Inflammatory macrophage treated with lipopolysaccharide for 1 hour (primary cell): ENCODE measurements around the gene SVIL.

Source experiments
- DNase-seq, 2 donors: peaks; one replicate each; pipeline ENCODE4 v3.0.0-alpha.2; 2020 to 2022

The SVIL gene, protein sequence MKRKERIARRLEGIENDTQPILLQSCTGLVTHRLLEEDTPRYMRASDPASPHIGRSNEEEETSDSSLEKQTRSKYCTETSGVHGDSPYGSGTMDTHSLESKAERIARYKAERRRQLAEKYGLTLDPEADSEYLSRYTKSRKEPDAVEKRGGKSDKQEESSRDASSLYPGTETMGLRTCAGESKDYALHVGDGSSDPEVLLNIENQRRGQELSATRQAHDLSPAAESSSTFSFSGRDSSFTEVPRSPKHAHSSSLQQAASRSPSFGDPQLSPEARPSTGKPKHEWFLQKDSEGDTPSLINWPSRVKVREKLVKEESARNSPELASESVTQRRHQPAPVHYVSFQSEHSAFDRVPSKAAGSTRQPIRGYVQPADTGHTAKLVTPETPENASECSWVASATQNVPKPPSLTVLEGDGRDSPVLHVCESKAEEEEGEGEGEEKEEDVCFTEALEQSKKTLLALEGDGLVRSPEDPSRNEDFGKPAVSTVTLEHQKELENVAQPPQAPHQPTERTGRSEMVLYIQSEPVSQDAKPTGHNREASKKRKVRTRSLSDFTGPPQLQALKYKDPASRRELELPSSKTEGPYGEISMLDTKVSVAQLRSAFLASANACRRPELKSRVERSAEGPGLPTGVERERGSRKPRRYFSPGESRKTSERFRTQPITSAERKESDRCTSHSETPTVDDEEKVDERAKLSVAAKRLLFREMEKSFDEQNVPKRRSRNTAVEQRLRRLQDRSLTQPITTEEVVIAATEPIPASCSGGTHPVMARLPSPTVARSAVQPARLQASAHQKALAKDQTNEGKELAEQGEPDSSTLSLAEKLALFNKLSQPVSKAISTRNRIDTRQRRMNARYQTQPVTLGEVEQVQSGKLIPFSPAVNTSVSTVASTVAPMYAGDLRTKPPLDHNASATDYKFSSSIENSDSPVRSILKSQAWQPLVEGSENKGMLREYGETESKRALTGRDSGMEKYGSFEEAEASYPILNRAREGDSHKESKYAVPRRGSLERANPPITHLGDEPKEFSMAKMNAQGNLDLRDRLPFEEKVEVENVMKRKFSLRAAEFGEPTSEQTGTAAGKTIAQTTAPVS (N-terminal part only)

DNA sequence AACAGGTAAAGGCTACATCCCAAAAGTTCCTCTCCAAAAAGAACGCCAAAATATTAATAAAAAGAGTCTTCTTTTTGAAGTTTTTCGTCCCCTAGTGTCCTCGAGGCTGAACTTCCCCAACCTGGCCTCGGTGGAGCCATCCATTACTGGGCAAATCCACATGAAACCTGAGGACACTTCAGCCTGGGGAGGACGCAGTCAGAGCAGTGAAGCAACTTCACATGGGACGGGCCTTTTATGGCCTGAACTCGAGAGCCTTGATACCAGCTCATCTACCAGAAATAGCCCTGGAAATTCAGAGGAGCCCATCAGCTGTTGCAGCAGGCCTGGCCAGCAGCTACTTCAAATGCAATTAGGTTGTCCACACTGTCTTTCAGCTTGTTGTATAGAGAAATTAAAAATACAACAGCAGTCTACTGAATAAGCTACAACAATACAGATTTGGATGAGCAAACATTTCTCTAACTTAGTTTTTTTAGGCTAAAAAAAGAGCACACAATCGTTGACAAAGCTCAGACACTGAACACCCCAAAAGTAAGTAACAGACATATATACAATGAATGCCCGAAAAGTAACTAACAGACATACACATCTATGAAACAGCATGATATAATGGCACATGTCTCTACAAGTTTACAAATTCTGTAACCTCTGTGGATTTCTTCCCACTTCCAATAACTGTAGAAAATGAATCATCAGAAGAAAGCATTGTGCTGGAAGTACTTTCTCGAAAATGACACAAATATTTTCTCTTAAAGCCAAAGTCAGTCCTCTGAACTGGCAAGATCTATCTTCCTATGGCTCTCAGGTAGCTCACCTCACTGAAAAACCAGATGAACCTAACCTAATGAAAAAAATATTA is at the start of gene SVIL:
Gene SVIL (minus strand): TSS at position 208 of the 862 bp plus-strand sequence. CDS start 79,913 bp downstream, outside the sequence.
- peak; percentile 79 to 95 for DNase-seq

- DNase-seq: peak; percentile 89 to 99
Observed at GRCh38 chr10:29681676-29682448, 47.1 kb upstream of the SVIL start.

DNA sequence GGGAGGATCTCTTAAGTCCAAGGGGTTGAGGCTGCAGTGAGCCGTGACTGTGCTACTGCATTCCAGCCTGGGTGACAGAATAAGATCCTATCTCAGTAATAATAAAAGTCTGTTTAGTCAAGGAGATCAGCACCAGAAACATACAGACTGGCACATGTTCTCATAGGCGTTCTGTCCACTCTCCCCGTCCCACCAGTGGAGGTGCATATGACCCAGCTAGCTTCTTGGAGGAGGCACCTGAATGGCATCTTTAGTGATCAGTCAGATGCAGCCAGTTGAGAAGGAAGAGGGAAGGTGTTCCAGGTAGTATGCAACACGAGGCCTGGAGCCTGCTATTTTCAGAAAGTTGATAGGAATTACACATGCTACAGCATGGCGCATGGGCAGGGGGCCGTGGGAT is 45.3 kb upstream of the SVIL start:
- no peak for DNase-seq

DNA sequence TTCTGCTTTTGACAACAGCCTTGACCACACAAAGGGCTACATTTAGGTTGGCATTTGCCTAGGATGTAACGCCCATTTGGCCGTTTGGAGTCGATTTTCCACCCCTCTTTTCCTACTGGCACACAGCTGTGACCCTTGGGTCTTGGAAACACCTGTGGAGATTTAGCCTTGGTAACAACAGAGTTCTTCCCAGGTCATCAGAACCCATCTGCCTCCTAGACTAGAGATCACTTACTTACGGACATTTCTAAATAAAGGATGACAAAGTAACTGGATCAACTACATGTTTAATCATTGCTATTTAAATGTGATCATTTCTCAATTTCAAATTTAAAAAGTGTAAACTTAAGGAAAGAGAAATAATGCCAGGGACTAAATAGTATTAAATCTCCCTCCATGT is 42.0 kb upstream of the SVIL start:
- no peak for DNase-seq

DNA sequence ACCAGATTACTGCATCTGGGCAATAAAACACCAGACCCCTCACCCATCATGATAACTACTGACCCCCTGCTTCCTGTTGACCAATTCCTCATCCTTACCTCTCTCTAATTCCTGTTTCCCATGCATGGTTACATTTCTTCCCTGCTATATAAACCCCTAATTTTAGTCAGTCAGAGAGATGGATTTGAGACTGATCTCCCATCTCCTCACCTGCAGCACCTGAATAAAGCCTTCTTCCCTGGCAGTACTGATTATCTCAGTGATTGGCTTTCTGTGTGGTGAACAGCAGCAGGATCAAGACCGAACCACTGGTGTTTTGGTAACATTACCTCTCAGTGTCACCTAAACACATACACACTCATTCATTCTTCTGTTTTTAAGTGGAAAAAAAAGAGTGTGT is 41.2 kb upstream of the SVIL start:
- no peak for DNase-seq

GRCh38 chr10:29671968-29672367 is 37.2 kb upstream of the SVIL start:
- DNase-seq: no peak

DNA sequence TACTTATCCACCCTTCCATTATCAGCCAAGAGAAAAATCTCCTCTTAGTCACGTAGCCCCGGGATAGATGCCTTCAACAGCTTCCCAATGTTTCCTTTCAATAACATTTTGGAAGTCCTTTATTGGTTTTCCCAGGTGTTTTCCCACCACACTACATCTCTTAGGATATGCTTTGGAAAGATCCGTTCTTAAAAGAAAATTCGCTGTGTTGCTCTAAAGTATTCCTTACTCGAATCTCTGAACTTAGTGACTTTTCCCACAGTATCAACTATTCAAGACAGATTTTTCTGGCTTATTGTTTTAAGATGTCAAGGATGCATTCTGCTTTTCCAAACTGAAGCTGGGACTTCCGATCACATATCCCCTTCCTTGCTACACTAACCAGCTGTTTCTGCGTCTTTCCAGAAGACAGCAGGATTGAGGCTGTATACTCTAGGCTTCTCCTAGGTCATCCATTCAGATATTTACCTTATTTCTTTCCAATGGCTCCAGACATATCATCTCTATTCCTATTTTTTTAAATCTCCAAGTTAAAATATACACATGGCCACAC is 36.5 kb upstream of the SVIL start:
- no peak for DNase-seq

DNA sequence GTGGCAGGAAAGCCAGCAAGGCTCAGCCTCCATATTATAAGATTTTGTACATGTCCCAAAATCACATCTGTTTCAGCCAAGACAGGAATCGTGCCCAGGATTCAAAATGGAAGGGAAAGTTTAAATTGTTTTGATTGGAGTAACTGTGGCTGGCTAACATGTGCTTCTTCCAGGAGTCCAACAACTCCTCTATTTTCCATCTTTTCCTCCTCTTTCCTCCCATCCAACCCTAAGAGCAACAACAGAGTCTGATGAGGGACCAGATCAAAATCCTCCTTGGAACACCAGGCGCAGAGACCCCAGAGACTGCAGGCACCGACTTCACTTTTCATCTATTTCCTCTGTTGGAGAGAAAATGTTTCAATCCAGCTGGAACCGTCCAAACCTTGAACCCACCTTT is 36.0 kb upstream of the SVIL start:
- no peak for DNase-seq

DNA sequence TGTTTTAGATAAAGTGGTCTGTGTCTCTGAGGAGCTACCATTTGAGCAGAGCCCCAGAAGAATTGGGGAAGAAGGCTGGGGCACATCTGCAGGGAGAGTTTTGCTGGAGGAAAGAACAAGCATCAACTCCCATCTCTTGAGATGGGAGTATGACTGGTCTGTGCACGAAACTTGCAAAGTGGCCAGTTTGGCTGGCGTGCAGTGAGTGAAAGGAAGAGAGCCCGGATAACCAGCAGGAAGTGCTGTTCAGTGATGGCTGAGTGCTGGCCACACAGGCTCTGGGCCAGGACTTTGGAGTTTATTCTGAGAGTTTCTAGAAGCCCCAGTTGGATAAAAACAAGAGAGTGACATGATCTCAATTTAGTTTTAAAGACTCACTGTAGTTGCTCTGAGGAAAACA is 34.4 kb upstream of the SVIL start:
- DNase-seq: no peak

DNA sequence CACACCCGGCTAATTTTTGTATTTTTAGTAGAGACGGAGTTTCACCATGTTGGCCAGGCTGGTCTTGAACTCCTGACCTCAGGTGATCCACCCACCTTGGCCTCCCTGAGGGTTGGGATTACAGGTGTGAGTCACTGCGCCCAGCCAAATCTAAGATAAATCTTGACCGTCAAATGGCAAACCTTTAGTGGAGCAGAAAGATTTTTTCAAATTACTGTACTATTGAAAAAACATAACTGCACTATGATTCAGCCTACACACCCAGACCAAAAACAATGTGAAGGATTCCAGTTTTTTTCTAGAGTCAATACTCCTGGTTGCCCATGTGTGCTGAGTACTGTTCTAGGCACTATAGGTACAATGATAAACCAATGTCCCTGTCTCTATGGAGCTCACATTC is 33.9 kb upstream of the SVIL start:
- DNase-seq: no peak

GRCh38 chr10:29667191-29667590 is 32.4 kb upstream of the SVIL start:
- DNase-seq: no peak

DNA sequence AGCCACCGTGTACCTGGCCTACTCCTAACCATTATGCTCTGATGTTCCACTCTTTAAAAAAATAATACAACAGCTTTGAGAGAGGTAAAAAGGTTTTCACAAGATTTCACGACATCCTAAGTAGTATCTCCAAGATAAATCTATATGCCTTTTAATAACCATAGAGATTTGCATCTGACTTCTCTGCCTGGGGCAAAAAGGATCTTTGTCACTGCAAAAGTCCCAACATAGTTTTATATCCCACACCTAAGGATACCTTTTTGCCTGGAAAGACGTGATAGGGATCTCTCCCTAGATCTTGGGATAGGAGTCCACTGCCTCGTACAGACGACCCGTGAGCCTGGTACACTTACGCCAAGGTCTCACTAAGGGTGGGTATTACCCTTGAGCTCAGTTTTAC is 31.4 kb upstream of the SVIL start:
- DNase-seq: no peak

GRCh38 chr10:29663718-29664117 is 28.9 kb upstream of the SVIL start:
- no peak for DNase-seq

DNA sequence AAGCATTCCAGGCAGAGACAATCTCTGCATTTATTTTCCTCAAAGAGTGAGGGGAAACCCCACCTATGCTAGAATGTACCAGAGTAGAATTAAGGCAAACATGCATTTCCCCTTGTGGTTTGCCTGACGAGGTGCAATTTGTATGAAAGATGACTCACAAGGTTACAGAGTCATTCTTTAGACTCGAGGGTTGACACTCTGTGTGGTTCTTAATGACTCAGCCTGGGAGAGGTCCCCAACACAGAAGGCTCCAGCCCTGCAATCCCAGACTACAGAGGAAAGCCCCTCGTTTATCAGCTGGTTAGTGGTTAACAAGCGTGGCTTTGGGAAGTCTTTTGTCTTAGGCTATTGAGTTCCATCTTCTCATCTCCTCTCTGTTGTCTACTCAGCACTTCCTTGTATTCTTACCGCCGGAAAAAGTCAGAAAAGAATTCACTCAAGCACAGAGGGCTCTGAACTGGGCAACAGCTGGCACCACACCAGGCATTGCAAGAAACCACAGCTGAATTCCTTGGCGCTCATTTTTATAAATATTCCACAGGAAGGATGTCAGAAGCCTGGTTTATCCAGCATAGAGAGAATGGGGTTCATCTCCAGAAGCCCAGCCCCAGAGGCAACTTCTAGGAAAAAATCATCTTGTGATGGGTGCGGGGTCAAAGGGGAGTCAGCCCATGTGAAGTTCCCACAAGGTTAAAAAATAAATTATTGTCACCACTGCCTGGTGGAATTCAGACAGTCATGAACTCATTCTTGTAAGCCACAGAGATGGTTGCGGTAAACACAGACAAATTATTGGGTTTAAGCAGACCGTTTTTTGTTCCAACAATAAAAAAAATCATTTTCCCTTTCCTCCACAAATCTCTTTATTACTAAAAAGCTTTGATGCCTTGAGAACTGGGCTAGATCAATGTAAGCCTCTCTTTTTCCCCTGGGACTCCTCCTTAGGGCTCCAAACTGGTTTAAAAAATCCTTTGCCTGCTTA is 24.5 kb upstream of the SVIL start:
- peak; percentile 94 to 100 for DNase-seq

- no peak for DNase-seq
Observed at GRCh38 chr10:29657719-29658274, 23.0 kb upstream of the SVIL start.

- DNase-seq: no peak
Observed at GRCh38 chr10:29656451-29656992, 21.8 kb upstream of the SVIL start.

GRCh38 chr10:29652192-29652591 is 17.4 kb upstream of the SVIL start:
- no peak for DNase-seq

- no peak for DNase-seq
Observed at GRCh38 chr10:29651767-29652166, 17.0 kb upstream of the SVIL start.

DNA sequence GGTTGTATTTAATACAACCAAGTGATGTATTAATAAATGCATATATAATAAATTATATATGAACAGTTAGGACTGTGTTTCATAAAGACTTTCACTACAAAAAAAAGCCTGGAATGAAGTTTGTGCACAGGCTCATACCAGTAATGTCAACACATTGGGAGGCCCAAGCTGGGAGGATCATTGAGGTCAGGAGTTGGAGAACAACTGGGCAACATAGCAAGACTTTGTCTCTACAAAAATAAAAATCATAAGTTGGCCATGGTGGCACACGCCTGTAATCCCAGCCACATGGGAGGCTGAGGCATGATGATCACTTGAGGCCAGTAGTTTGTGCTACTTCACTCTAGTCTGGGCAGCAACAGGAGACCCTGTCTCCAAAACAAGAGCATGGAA is 15.8 kb upstream of the SVIL start:
- no peak for DNase-seq
